Measurements from ENCODE around the gene LRPPRC. TPM values are rescaled to one million over a fixed set of nuclear protein-coding genes. Genes with fewer than 3 reads are reported as not detected.
"Not testable (repeated sequence)": the region's sequence is repeated elsewhere in the genome, so short reads cannot be mapped to it uniquely, and the experiment has no call there.

The LRPPRC gene
- total RNA-seq, 1 donor from 2014 or later: 56.1 TPM

DNA sequence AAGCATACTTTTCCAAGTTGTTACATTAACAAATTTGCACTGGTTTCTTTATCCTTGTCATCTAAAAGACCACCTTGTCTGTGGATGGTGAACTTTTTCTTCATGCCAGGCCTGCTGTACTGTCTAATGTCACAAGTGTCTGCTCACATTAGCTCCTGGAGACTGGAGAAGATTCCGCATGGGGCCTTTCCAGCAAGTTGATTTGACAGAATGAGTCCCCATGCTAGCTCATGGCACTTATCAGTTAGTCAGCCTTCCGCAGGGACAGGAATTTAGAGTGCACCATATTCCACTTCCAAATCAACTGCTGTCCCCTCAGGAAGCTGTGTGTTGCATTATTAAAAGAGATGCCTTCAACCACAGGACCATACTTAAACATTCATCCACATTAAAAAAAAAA lies 41.4 kb upstream of the LRPPRC start:
- H3K27ac ChIP-seq: no peak overlapping the region
- intact Hi-C loops (cut with DNase I): no loop called here
- H3K27me3 ChIP-seq: no peaks in the 10 kb centered on the region
- H3K9me3 ChIP-seq: no peaks in the 10 kb centered on the region
- DNase-seq: no peak
- H3K4me1 ChIP-seq: no peaks in the 10 kb centered on the region
- ATAC-seq: no peak
- H3K36me3 ChIP-seq: no peaks in the 10 kb centered on the region
- H3K4me3 ChIP-seq: no peak overlapping the region
- TF ChIP-seq, protein P1, sequence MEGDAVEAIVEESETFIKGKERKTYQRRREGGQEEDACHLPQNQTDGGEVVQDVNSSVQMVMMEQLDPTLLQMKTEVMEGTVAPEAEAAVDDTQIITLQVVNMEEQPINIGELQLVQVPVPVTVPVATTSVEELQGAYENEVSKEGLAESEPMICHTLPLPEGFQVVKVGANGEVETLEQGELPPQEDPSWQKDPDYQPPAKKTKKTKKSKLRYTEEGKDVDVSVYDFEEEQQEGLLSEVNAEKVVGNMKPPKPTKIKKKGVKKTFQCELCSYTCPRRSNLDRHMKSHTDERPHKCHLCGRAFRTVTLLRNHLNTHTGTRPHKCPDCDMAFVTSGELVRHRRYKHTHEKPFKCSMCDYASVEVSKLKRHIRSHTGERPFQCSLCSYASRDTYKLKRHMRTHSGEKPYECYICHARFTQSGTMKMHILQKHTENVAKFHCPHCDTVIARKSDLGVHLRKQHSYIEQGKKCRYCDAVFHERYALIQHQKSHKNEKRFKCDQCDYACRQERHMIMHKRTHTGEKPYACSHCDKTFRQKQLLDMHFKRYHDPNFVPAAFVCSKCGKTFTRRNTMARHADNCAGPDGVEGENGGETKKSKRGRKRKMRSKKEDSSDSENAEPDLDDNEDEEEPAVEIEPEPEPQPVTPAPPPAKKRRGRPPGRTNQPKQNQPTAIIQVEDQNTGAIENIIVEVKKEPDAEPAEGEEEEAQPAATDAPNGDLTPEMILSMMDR (IDR thresholded peaks at IDR 0.05): no peak

DNA sequence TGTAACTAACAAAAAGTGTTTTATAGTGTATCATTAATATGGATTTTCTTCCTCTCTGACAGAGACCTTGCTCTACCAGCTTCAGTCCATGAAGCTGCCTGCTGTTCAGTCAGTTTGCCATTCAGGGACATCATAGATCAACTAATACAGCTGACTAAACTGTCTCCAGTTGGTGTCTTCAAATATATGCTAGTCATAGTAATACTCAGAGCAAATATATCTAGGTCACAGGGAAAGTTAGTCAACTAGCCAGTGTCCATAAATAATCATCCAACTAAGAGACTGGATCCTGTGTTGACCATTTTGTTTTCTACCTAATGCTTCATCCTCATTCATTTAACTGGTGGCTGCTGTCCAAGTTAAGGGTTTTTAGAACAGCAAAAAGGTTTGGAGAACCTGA lies 38.2 kb upstream of the LRPPRC start:
- intact Hi-C loops (cut with DNase I): no loop called here
- H3K27me3 ChIP-seq: no peaks in the 10 kb centered on the region
- TF ChIP-seq, protein P1 (IDR thresholded peaks at IDR 0.05): no peak
- no peak overlapping the region for H3K4me3 ChIP-seq
- no peak overlapping the region for H3K27ac ChIP-seq
- H3K4me1 ChIP-seq: no peaks in the 10 kb centered on the region
- DNase-seq (no peak), ATAC-seq (no peak)
- no peaks in the 10 kb centered on the region for H3K9me3 ChIP-seq
- no peaks in the 10 kb centered on the region for H3K36me3 ChIP-seq

DNA sequence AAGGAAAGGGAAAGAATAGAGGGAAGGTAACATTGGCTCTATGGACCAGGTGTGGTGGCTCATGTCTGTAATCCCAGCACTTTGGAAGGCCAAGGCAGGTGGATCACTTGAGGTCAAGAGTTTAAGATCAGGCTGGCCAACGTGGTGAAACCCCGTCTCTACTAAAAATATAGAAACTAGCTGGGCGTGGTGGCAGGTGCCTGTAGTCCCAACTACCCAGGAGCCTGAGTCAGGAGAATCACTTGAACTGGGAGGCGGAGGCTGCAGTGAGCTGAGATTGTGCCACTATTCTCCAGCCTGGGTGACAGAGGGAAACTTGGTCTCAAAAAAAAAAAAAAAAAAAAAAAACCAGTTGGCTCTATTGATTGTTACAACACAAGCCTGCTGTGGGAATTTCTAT lies 31.3 kb upstream of the LRPPRC start:
- H3K4me1 ChIP-seq; H3K4me3 ChIP-seq; intact Hi-C loops (cut with DNase I); H3K27ac ChIP-seq; H3K27me3 ChIP-seq; DNase-seq; ATAC-seq; H3K9me3 ChIP-seq; H3K36me3 ChIP-seq: not testable (repeated sequence)

DNA sequence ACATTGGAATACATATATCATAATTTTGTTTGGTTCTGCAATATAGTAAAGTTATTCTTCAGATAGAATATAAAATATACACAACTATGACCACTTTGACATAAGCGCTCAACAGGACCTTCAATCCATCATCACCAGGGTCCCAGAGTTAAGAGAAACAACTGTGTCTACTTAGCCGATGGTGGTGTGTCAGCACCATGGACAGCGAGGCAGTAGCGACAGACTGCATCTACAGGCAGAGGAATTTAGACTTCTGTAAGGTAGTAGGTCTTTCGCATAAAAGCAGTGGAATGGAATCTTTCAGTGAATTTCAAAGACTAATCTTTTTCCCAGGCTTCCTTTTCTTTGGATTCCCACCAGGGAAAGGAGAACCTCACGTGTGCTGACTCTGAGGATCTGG lies 20.5 kb upstream of the LRPPRC start:
- TF ChIP-seq, protein P1 (IDR thresholded peaks at IDR 0.05): no peak
- Histone ChIP-seq H3K36me3 (no peaks in the 10 kb centered on the region), H3K27me3 (peaks cover 6% of the 10 kb centered on the region), H3K27ac (no peak overlapping the region), H3K4me3 (no peak overlapping the region), H3K9me3 (no peaks in the 10 kb centered on the region), H3K4me1 (no peaks in the 10 kb centered on the region)
- DNase-seq (no peak), ATAC-seq (peak; percentile 54)
- intact Hi-C loops (cut with DNase I): no loop called here

DNA sequence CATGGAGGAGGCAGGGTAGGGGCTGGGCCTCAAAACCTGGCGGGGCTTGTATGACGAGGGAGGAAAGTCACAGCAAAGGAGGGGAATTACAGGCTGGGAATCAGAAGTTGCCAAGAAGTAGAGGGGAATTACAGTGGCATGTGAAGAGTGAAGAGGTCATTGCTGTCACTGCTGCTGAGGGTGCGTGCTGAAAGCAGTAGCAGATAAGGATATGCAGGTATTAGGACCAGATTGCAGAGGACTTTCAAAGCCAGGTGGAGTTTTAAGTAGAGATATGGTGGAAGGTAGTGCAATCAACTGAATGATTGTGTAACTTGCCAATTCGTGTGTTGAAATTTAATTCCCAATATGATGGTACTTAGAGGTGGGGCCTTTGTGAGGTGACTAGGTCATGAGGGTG lies 19.4 kb upstream of the LRPPRC start:
- Histone ChIP-seq H3K9me3 (no peaks in the 10 kb centered on the region), H3K27ac (no peak overlapping the region), H3K4me3 (no peak overlapping the region), H3K4me1 (no peaks in the 10 kb centered on the region), H3K36me3 (no peaks in the 10 kb centered on the region), H3K27me3 (peaks cover 6% of the 10 kb centered on the region)
- TF ChIP-seq, protein P1 (IDR thresholded peaks at IDR 0.05): no peak
- DNase-seq (no peak), ATAC-seq (no peak)
- intact Hi-C loops (cut with DNase I): no loop called here

DNA sequence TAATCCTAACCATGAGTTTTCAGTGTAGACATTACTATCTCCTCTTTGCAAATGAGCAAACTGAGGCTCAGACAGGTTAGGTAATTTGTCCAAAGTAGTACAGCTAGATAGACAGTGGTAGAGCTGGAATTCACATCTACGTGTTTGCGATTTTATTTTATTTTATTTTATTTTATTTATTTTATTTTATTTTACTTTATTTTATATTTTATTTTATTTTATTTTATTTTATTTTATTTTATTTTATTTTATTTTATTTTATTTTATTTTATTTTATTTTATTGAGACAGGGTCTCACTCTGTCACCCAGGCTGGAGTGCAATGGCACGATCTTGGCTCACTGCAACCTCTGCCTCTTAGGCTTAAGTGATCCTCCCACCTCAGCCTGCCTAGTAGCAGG lies 17.4 kb upstream of the LRPPRC start:
- intact Hi-C loops (cut with DNase I); H3K9me3 ChIP-seq; H3K27ac ChIP-seq; H3K4me3 ChIP-seq; H3K4me1 ChIP-seq; H3K27me3 ChIP-seq; H3K36me3 ChIP-seq; ATAC-seq; DNase-seq: not testable (repeated sequence)

DNA sequence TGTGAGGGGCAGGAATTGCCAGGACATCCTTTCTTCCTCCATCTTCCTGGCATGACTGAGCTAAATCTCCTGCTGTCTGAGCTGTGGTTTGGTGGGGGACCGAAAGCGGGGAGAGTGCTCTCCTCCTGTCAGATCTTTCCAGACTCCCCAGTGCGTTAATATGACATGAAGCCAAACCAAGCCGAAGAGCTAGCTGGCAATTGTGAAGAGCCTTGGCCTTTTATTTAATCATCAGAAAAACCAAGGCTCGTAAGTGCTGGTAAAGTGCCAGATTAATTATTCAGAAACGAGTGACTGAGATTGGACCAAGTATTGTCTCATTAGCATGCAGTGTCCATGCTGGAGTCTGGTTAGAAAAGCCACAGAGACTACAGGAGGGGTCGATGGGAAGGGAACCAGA lies 14.5 kb upstream of the LRPPRC start:
- no peak overlapping the region for H3K4me3 ChIP-seq
- ATAC-seq (no peak), DNase-seq (no peak)
- TF ChIP-seq, protein P1 (IDR thresholded peaks at IDR 0.05): no peak
- intact Hi-C loops (cut with DNase I): no loop called here
- peaks cover 6% of the 10 kb centered on the region for H3K27me3 ChIP-seq
- no peaks in the 10 kb centered on the region for H3K9me3 ChIP-seq
- no peaks in the 10 kb centered on the region for H3K4me1 ChIP-seq
- H3K36me3 ChIP-seq: no peaks in the 10 kb centered on the region
- no peak overlapping the region for H3K27ac ChIP-seq

All from upper lobe of right lung (tissue), 1 donor.